ENCODE results near the gene OR51E1.

The OR51E1 gene

GRCh38 chr11:4637662-4638047 is 6.1 kb upstream of the OR51E1 start:
- no peaks in the 10 kb centered on the region for H4K20me1 ChIP-seq (ENCODE audit: low read depth, low read length)
- H3K9ac ChIP-seq (ENCODE audit: low read length) = no peak overlapping the region
- no peak overlapping the region for H2AFZ ChIP-seq (ENCODE audit: low read depth, low read length, severe bottlenecking)
- H3K9me2 ChIP-seq (replicated peaks; ENCODE audit: insufficient read depth, low read length) = no peaks in the 10 kb centered on the region
- H3K4me3 ChIP-seq (ENCODE audit: insufficient read depth, low read length, poor library complexity, severe bottlenecking) = no peak overlapping the region
- H3K27me3 ChIP-seq (ENCODE audit: low read length) = no peaks in the 10 kb centered on the region
- no peak overlapping the region for H3K27ac ChIP-seq (ENCODE audit: low read depth, low read length)
- no peaks in the 10 kb centered on the region for H3K79me2 ChIP-seq (ENCODE audit: insufficient read depth, low read length)
- H3F3A ChIP-seq (ENCODE audit: insufficient read depth) = no peaks in the 10 kb centered on the region
- no peak overlapping the region for H3K4me2 ChIP-seq (ENCODE audit: low read depth, low read length, poor library complexity, severe bottlenecking)
- no peaks in the 10 kb centered on the region for H3K9me3 ChIP-seq (ENCODE audit: insufficient read depth, low read length)
- TF ChIP-seq CTCF (IDR thresholded peaks at IDR 0.05; ENCODE audit: insufficient read depth, low read length, poor library complexity, severe bottlenecking) = no peak
- no peak for TF ChIP-seq EZH2phosphoT487 (conservative IDR thresholded peaks at IDR 0.05; ENCODE audit: low read length)
- no peaks in the 10 kb centered on the region for H3K36me3 ChIP-seq (ENCODE audit: low read length)

GRCh38 chr11:4639931-4640330 is 3.9 kb upstream of the OR51E1 start:
- H3K9me2 ChIP-seq (replicated peaks; ENCODE audit: insufficient read depth, low read length) = no peaks in the 10 kb centered on the region

GRCh38 chr11:4641501-4641900 is 2.3 kb upstream of the OR51E1 start:
- no peaks in the 10 kb centered on the region for H3K79me2 ChIP-seq (ENCODE audit: insufficient read depth, low read length)
- no peaks in the 10 kb centered on the region for H3K9me3 ChIP-seq (ENCODE audit: insufficient read depth, low read length)
- H3K27ac ChIP-seq (ENCODE audit: low read depth, low read length) = no peak overlapping the region
- H3F3A ChIP-seq (ENCODE audit: insufficient read depth) = no peaks in the 10 kb centered on the region
- no peaks in the 10 kb centered on the region for H4K20me1 ChIP-seq (ENCODE audit: low read depth, low read length)
- no peak overlapping the region for H3K4me3 ChIP-seq (ENCODE audit: insufficient read depth, low read length, poor library complexity, severe bottlenecking)
- no peak overlapping the region for H3K9ac ChIP-seq (ENCODE audit: low read length)
- H3K27me3 ChIP-seq (ENCODE audit: low read length) = no peaks in the 10 kb centered on the region
- no peaks in the 10 kb centered on the region for H3K9me2 ChIP-seq (replicated peaks; ENCODE audit: insufficient read depth, low read length)
- no peak overlapping the region for H3K4me2 ChIP-seq (ENCODE audit: low read depth, low read length, poor library complexity, severe bottlenecking)
- H2AFZ ChIP-seq (ENCODE audit: low read depth, low read length, severe bottlenecking) = no peak overlapping the region
- TF ChIP-seq EZH2phosphoT487 (conservative IDR thresholded peaks at IDR 0.05; ENCODE audit: low read length) (no peak), CTCF (IDR thresholded peaks at IDR 0.05; ENCODE audit: insufficient read depth, low read length, poor library complexity, severe bottlenecking) (no peak)
- H3K36me3 ChIP-seq (ENCODE audit: low read length) = no peaks in the 10 kb centered on the region

More at GRCh38 chr11:4639931-4640330, 3.9 kb upstream of the OR51E1 start:
- no peaks in the 10 kb centered on the region for H3K27me3 ChIP-seq (ENCODE audit: low read length)
- no peaks in the 10 kb centered on the region for H4K20me1 ChIP-seq (ENCODE audit: low read depth, low read length)
- H3K4me3 ChIP-seq (ENCODE audit: insufficient read depth, low read length, poor library complexity, severe bottlenecking) = no peak overlapping the region
- H3K27ac ChIP-seq (ENCODE audit: low read depth, low read length) = no peak overlapping the region
- H3F3A ChIP-seq (ENCODE audit: insufficient read depth) = no peaks in the 10 kb centered on the region
- H2AFZ ChIP-seq (ENCODE audit: low read depth, low read length, severe bottlenecking) = no peak overlapping the region
- no peak overlapping the region for H3K9ac ChIP-seq (ENCODE audit: low read length)
- H3K9me3 ChIP-seq (ENCODE audit: insufficient read depth, low read length) = no peaks in the 10 kb centered on the region
- H3K36me3 ChIP-seq (ENCODE audit: low read length) = no peaks in the 10 kb centered on the region
- TF ChIP-seq EZH2phosphoT487 (conservative IDR thresholded peaks at IDR 0.05; ENCODE audit: low read length) (no peak), CTCF (IDR thresholded peaks at IDR 0.05; ENCODE audit: insufficient read depth, low read length, poor library complexity, severe bottlenecking) (no peak)
- H3K4me2 ChIP-seq (ENCODE audit: low read depth, low read length, poor library complexity, severe bottlenecking) = no peak overlapping the region
- no peaks in the 10 kb centered on the region for H3K79me2 ChIP-seq (ENCODE audit: insufficient read depth, low read length)
